NCI-H526 (cell line): Measurements from ENCODE around the gene RIC8A.

Source experiments
- DNase-seq, 2 experiments: peaks; one replicate each; lab custom pipeline; 2025; lab: John Stamatoyannopoulos, UW

RIC8A gene

GRCh38 chr11:204587-205109, 2.9 kb upstream of the RIC8A start:
- no peak for DNase-seq

DNA sequence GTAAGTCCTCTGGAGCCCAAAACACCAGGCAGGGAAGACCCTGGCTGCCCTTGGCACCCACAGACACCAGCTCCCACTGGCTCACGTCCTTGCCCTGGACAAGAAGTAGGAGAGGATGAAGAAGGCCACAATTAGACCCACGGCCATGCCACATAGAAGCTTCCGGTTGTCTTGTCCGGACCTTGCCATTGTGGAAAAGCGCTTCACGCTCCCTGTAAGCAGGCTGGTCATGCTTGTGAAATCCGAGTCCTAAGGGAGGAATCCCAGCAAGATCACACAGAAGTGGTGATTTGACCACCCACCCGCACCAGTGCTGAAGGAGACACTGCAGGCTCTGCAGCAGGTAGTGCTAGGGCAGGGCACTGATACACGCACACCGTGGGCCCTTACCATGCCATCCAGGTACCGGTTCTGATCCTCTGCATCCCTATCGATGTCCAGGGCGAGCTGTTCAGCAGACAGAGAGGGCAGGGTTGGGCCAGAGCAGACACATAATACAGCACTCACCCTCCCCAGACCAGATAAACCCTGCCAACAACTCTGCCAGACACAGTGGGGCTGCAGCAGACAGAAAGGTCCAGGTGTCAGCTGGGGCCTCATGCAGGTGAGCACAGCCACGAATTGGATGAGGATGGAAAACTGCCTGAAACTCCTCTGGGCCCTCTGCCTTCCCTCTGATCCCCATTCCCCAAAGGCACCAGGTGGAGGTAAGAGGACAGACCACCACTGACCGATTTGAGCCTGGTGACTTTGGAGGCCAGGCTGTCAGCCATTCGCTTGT, 2.1 kb upstream of the RIC8A start:
- DNase-seq: no peak

GRCh38 chr11:206002-206384, 1.5 kb upstream of the RIC8A start:
- DNase-seq: no peak

GRCh38 chr11:206526-207207, 841 bp upstream of the RIC8A start:
- peak in 1 of 2 experiments; percentile 56 for DNase-seq

DNA sequence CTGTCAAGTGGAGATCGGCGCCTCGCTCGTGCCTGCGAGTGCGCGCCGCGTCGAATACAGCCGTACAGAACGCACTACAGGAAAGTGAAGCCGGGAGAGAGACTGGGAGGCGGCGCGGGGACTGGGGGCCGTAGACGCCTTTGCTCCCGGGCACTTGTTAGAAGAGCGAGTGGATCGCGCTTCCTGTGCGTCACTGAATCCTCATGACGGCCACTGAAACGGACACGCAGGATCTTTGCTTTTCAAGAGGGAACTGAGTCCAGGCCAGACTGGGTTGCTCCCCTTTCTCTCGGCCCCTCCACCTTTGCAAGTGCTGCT, 314 bp downstream of the RIC8A start:
- peak in 1 of 2 experiments; percentile 80 for DNase-seq

DNA sequence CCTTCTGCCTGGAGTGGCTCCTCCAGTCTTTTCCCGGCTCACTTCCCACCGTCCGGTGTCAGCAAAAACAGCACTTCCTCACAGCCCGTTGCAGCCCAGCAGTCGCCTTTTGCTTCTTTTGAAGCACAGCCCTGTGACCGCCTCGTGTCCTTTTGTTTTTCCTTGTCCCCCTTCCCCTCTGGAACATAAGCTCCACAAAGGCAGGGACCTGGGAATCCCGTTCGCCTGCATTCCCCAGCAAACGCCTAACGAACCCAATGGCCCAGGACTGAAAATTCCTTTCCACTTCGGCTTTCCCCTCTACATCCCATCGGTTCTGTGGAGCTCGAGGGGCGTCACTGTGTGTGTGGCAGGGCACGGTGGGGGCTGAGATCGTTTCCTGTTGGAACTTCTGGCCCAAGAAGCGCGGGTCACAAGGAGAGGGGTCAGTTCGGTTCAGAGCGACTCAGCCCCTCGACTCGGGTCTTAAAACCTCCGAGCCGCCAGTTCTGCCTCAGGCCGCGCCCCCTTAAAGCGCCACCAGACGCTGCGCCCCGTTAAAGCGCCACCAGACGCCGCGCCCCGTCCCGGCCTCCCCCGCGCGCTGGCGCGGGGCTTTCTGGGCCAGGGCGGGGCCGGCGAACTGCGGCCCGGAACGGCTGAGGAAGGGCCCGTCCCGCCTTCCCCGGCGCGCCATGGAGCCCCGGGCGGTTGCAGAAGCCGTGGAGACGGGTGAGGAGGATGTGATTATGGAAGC, 841 bp downstream of the RIC8A start:
- DNase-seq: peak in 1 of 2 experiments; percentile 89

- peak in 1 of 2 experiments; percentile 25 for DNase-seq
Measured at GRCh38 chr11:208917-209260, 1.4 kb downstream of the RIC8A start.

DNA sequence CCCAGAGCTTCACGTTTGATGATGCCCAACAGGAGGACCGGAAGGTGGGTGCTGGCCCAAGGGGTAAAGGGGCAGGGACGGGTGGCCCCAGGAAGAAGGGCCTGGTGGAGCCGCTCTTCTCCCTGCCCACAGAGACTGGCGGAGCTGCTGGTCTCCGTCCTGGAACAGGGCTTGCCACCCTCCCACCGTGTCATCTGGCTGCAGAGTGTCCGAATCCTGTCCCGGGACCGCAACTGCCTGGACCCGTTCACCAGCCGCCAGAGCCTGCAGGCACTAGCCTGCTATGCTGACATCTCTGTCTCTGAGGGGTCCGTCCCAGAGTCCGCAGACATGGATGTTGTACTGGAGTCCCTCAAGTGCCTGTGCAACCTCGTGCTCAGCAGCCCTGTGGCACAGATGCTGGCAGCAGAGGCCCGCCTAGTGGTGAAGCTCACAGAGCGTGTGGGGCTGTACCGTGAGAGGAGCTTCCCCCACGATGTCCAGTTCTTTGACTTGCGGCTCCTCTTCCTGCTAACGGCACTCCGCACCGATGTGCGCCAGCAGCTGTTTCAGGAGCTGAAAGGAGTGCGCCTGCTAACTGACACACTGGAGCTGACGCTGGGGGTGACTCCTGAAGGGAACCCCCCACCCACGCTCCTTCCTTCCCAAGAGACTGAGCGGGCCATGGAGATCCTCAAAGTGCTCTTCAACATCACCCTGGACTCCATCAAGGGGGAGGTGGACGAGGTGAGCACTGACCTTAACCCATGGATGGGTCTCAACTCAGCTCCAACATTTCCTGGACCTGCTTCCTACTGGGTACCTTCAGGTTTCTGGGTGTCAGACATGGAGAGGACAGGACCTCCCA, 2.0 kb downstream of the RIC8A start:
- DNase-seq: no peak

DNA sequence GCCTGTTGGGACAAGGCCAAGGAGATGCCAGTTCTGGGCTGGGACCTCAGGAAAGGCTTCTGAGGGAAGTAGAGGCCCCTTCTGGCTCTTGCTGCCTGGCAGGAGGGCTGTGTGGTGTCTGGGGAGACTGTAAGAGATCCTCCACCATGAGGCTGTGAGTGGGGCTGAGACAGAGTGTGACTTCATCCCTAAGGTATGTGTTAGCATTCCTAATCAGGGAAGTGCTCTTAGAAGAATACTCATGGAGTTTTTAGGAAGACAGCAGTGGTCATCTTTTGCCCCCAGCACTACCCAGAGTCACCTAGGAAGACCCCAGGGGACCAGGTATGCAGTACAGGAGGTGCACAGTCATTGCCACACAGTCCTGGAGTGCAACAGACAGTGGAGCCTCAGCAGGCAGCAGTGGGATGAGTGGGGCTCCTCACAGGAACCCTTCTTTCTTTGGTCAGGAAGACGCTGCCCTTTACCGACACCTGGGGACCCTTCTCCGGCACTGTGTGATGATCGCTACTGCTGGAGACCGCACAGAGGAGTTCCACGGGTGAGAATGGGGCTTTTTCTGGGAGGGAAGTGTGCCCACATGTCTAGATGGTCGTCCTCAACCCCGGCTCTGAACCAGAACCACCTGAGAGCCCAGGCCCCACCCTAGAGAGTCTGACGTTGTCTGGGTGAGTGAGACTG, 2.8 kb downstream of the RIC8A start:
- DNase-seq: no peak

DNA sequence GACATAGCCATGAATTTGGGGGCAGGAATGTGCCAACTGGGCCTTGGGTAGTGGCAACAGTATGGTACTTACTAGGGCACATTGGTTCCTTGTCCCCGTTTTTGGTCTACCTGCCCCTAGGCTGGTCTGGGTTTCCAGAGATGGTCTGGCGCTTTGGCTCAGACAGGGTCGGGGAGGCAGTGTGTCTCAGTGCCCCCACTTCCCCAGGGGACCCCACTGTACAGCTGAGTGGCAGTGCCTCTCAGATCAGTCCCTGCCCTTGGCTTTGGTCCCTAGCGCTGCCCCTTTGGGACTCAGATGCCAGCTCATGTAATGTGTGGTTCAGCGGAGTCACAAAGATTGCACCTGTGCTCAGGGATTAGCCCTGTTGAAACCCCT, 3.3 kb downstream of the RIC8A start:
- no peak for DNase-seq

GRCh38 chr11:211295-211694, 3.8 kb downstream of the RIC8A start:
- DNase-seq: no peak

DNA sequence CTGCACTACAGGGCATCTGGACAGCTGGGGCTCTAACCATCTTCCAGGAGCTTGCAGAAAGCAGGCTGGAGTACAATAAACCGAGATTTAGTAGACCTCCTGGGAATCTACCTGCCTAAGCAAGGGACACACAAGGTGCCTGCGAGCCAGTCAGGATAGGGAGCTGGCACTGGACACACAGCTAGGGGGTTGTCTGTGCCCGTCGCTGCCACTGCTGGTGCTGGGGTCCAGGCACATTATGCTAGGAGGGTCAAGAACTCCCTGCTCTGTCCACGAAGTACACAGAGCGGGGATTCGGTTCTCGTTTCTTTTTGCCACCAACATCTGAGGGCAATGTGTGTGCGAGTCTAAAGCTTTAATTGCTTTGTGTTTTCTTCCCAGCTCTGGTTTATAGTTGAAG, 4.2 kb downstream of the RIC8A start:
- DNase-seq: no peak

GRCh38 chr11:212150-213100, 4.9 kb downstream of the RIC8A start:
- DNase-seq: no peak

- DNase-seq: no peak
Measured at GRCh38 chr11:213111-213510, 5.6 kb downstream of the RIC8A start.

- DNase-seq: no peak
Measured at GRCh38 chr11:214083-214482, 6.6 kb downstream of the RIC8A start.

- DNase-seq: peak in 1 of 2 experiments; percentile 21
Measured at GRCh38 chr11:215581-216037, 8.1 kb downstream of the RIC8A start.

DNA sequence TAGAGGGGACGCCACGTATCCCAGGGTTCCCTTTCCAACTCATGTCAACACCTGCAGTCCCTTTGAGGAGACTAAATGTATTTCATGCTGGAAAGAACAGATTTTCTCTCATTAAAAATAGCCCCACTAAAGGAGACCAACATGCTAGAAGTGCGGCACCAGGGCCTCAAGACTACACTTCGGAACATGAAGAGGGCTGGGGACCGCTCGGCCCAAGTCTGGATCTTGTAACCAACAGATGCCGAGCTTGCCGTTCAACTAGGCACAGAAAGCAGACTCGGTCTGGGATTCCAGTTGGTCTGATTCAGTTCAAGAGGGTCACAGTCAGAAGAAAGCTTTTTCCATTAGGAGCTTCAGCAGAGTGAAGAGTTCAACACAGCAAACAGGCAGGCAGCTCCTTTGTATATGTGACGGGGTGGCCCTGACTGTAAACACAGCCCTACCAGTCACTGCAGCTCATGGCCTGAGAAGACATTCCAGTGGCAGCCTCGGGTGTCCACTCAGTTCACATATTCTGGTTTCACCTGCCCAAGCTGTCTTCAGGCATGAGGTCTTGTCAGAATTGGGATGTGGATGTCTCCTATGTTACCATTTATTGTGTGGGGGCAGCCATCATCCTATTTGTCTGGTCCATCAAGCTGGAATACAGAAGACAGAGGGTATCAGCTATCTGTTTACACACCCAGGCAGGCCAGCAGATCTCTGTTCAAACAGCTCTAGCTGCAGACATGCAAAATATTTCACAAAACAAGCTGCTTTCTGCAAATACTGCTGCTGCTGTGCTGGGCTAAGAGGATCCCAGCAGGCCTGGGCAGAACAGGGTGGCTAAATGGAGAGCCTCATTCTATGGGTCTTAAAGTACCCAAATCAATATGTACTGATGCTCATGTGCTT, 8.8 kb downstream of the RIC8A start:
- peak; percentile 81 to 87 for DNase-seq

- DNase-seq: no peak
Measured at GRCh38 chr11:217704-218103, 10.2 kb downstream of the RIC8A start.
